ENCODE results near the gene ABHD6.

DNA sequence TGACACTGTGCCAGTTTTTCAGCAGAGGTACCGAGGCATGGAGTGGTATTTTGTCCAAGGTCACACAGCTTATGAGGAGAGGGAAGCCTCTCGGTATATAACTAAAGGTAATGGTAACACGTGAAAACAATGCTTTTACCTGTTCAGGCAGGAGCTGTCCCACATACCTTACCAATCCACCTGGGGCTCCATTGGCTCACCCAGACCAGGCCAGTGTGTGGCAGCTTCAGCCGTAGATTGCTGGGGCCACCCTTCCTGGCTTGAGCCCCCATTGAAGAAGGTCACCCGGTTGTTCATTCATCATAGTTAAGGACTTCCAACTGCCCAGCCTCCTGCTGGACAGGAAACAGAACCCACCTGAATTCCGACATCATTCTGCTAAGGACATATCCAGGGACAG, 59.3 kb downstream of the ABHD6 start:
- TF ChIP-seq, protein P1, sequence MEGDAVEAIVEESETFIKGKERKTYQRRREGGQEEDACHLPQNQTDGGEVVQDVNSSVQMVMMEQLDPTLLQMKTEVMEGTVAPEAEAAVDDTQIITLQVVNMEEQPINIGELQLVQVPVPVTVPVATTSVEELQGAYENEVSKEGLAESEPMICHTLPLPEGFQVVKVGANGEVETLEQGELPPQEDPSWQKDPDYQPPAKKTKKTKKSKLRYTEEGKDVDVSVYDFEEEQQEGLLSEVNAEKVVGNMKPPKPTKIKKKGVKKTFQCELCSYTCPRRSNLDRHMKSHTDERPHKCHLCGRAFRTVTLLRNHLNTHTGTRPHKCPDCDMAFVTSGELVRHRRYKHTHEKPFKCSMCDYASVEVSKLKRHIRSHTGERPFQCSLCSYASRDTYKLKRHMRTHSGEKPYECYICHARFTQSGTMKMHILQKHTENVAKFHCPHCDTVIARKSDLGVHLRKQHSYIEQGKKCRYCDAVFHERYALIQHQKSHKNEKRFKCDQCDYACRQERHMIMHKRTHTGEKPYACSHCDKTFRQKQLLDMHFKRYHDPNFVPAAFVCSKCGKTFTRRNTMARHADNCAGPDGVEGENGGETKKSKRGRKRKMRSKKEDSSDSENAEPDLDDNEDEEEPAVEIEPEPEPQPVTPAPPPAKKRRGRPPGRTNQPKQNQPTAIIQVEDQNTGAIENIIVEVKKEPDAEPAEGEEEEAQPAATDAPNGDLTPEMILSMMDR (IDR thresholded peaks at IDR 0.05), result no peak
- TF ChIP-seq POLR2A (IDR thresholded peaks at IDR 0.05), result no peak

Measured in tibial nerve (tissue), 3 donors.